GM12801 (cell line): ENCODE measurements around the gene MEN1.

ENCODE experiments used
- CTCF ChIP-seq: IDR thresholded peaks from one replicate; pipeline ENCODE4 v1.5.1; 2011; ENCODE audit warnings: control low read depth; ENCODE audit not compliant: insufficient read length; ENCODE audit errors: extremely low read depth

The MEN1 gene

GRCh38 chr11:64793271-64794160, 16.8 kb downstream of the MEN1 start:
- TF ChIP-seq CTCF, result no peak

- TF ChIP-seq CTCF, result no peak
Measured at GRCh38 chr11:64792482-64792881, 17.9 kb downstream of the MEN1 start.

- no peak for TF ChIP-seq CTCF
Measured at GRCh38 chr11:64791781-64792291, 18.5 kb downstream of the MEN1 start.

GRCh38 chr11:64790205-64791095, 19.9 kb downstream of the MEN1 start:
- TF ChIP-seq CTCF, result no peak

GRCh38 chr11:64789331-64790204, 20.8 kb downstream of the MEN1 start:
- no peak for TF ChIP-seq CTCF

- no peak for TF ChIP-seq CTCF
Measured at GRCh38 chr11:64788321-64789215, 21.8 kb downstream of the MEN1 start.
